GM21723 (cell line): ENCODE measurements around the gene GSE1.

Experiments
- ATAC-seq: cut with Tn5 transposase; IDR thresholded peaks from one replicate; pipeline ENCODE4 v1.9.1; 2021; ENCODE audit warnings: mild to moderate bottlenecking, moderate library complexity; ENCODE audit not compliant: unreplicated experiment

GSE1 gene

GRCh38 chr16:85631802-85632393, 18.8 kb downstream of the GSE1 start:
- ATAC-seq, result no peak

- ATAC-seq, result no peak
Observed at GRCh38 chr16:85632709-85633437, 19.8 kb downstream of the GSE1 start.

GRCh38 chr16:85633438-85633743, 20.3 kb downstream of the GSE1 start:
- ATAC-seq, result no peak

- no peak for ATAC-seq
Observed at GRCh38 chr16:85633888-85634287, 20.8 kb downstream of the GSE1 start.

- ATAC-seq, result no peak
Observed at GRCh38 chr16:85634747-85635544, 21.8 kb downstream of the GSE1 start.

- ATAC-seq, result no peak
Observed at GRCh38 chr16:85635545-85636140, 22.5 kb downstream of the GSE1 start.

GRCh38 chr16:85636234-85636812, 23.2 kb downstream of the GSE1 start:
- ATAC-seq, result no peak

- no peak for ATAC-seq
Observed at GRCh38 chr16:85637061-85637807, 24.1 kb downstream of the GSE1 start.

- no peak for ATAC-seq
Observed at GRCh38 chr16:85637808-85638647, 24.9 kb downstream of the GSE1 start.

GRCh38 chr16:85638695-85639409, 25.7 kb downstream of the GSE1 start:
- no peak for ATAC-seq

GRCh38 chr16:85639529-85640253, 26.6 kb downstream of the GSE1 start:
- ATAC-seq, result no peak

GRCh38 chr16:85640254-85640558, 27.1 kb downstream of the GSE1 start:
- no peak for ATAC-seq

- ATAC-seq, result no peak
Observed at GRCh38 chr16:85640585-85640984, 27.5 kb downstream of the GSE1 start.

GRCh38 chr16:85641305-85641704, 28.2 kb downstream of the GSE1 start:
- no peak for ATAC-seq

- ATAC-seq, result no peak
Observed at GRCh38 chr16:85641776-85642176, 28.7 kb downstream of the GSE1 start.

GRCh38 chr16:85642762-85643358, 29.7 kb downstream of the GSE1 start:
- ATAC-seq, result no peak

GRCh38 chr16:85643631-85644030, 30.5 kb downstream of the GSE1 start:
- ATAC-seq, result no peak

GRCh38 chr16:85644093-85644712, 31.1 kb downstream of the GSE1 start:
- ATAC-seq, result no peak
